IMR-90 (cell line): ENCODE data around the gene FAM219A.

Source experiments
- CEBPB ChIP-seq: IDR thresholded peaks from 2 replicates; pipeline ENCODE4 v1.6.1; 2012; ENCODE audit warnings: low read depth, low read length, improper control_type of control experiment
- CHD1 ChIP-seq: IDR thresholded peaks from 2 replicates; pipeline ENCODE4 v1.6.1; 2012; ENCODE audit warnings: low read depth, low read length, improper control_type of control experiment
- CTCF ChIP-seq: conservative IDR thresholded peaks from 2 replicates; pipeline ENCODE4 v1.5.1; 2012; ENCODE audit warnings: mild to moderate bottlenecking, low read depth, low read length, improper control_type of control experiment
- ELK1 ChIP-seq: fragments of 150-350 bp; IDR thresholded peaks from 2 replicates; pipeline ENCODE4 v1.6.1; 2016; ENCODE audit warnings: low read depth, mild to moderate bottlenecking, low read length, moderate library complexity, borderline replicate concordance
- FOS ChIP-seq: fragments of 150-350 bp; IDR thresholded peaks from 2 replicates; pipeline ENCODE4 v1.6.1; 2016; ENCODE audit warnings: low read depth, low read length
- MAFK ChIP-seq: IDR thresholded peaks from 2 replicates; pipeline ENCODE4 v1.6.1; 2012; ENCODE audit warnings: low read depth, low read length, improper control_type of control experiment
- MAZ ChIP-seq: IDR thresholded peaks from 2 replicates; pipeline ENCODE4 v1.6.1; 2012; ENCODE audit warnings: low read depth, mild to moderate bottlenecking, low read length, improper control_type of control experiment, moderate library complexity, borderline replicate concordance
- NFE2L2 ChIP-seq: fragments of 150-350 bp; IDR thresholded peaks from 2 replicates; pipeline ENCODE4 v1.6.1; 2016; ENCODE audit warnings: low read depth, mild to moderate bottlenecking, low read length
- POLR2A ChIP-seq: IDR thresholded peaks from 2 replicates; pipeline ENCODE4 v1.6.1; 2012; ENCODE audit warnings: mild to moderate bottlenecking, low read depth, low read length
- RAD21 ChIP-seq: IDR thresholded peaks from 2 replicates; pipeline ENCODE4 v1.6.1; 2012; ENCODE audit warnings: low read length, improper control_type of control experiment
- RFX5 ChIP-seq: IDR thresholded peaks from 2 replicates; pipeline ENCODE4 v1.8.0; 2012; ENCODE audit warnings: low read depth, mild to moderate bottlenecking, low read length, moderate library complexity
- USF2 ChIP-seq: fragments of 150-350 bp; IDR thresholded peaks from 2 replicates; pipeline ENCODE4 v1.6.1; 2017; ENCODE audit warnings: mild to moderate bottlenecking, antibody characterized with exemption, low read length, low read depth

- TF ChIP-seq CTCF (no peak), POLR2A (no peak), USF2 (no peak), FOS (no peak), CHD1 (no peak), ELK1 (no peak), RFX5 (no peak), MAFK (no peak), MAZ (no peak), NFE2L2 (no peak), CEBPB (no peak), RAD21 (no peak)
These were observed 986 bp upstream of the FAM219A start for GRCh38 chr9:34459356-34459755.
